Measurements from ENCODE around the gene SLC8A3.

SLC8A3 gene

DNA sequence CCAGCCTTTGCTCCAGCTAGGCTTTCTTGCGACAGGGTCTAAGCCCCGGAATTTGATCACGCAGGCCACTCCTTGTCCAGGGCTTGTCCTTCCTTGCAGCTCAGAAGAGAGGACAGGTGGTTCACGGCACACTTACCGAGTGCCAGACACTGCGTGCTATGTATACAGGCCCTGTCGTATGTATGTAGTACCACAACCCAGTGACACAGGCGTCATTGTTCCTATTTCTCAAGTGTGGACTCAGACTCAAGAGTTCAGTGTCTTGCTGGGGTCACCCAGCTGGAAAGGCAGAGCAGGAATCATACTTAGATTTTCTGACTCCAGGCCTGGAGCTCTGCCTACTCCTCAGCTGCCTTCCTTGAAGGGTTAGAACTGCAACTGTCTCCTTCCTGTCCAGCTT, 155.6 kb downstream of the SLC8A3 start:
- peaks cover 11% of the 10 kb centered on the region for H3K4me1 ChIP-seq (ENCODE audit: control insufficient read depth, low read depth, low read length)
- H3K27ac ChIP-seq (ENCODE audit: low read length): no peak overlapping the region
- no peak overlapping the region for H3K9ac ChIP-seq (ENCODE audit: low read length)
- H3K9me3 ChIP-seq (ENCODE audit: control insufficient read depth, low read depth, low read length): no peaks in the 10 kb centered on the region
- no peaks in the 10 kb centered on the region for H3K36me3 ChIP-seq (ENCODE audit: control insufficient read depth, low read depth, low read length)
- H3K4me3 ChIP-seq (ENCODE audit: low read length): no peak overlapping the region
- no peaks in the 10 kb centered on the region for H3K27me3 ChIP-seq (ENCODE audit: control insufficient read depth, insufficient read depth, low read length)

DNA sequence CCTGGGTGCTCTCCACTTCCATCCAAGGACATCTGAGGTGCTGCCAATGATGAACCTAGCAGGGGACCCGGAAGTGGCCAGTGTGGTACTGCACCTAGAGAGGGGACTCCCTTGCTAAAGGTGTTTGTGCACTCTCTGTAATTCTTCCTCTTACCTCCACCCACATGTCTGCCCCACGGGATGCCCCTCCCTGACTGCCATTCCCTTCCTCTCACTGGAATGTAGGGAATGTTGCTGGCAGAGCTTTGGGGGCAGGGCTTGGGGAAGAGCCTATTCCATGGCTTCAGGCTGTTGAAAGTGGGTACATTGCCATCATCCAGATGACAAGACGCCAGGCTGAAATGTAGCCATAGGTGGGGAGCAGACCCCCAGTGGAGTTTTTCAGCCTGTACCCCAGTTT, 156.3 kb downstream of the SLC8A3 start:
- H3K36me3 ChIP-seq (ENCODE audit: control insufficient read depth, low read depth, low read length): no peaks in the 10 kb centered on the region
- no peak overlapping the region for H3K27ac ChIP-seq (ENCODE audit: low read length)
- H3K4me3 ChIP-seq (ENCODE audit: low read length): no peak overlapping the region
- no peaks in the 10 kb centered on the region for H3K9me3 ChIP-seq (ENCODE audit: control insufficient read depth, low read depth, low read length)
- no peak overlapping the region for H3K9ac ChIP-seq (ENCODE audit: low read length)
- no peaks in the 10 kb centered on the region for H3K27me3 ChIP-seq (ENCODE audit: control insufficient read depth, insufficient read depth, low read length)
- H3K4me1 ChIP-seq (ENCODE audit: control insufficient read depth, low read depth, low read length): peaks cover 11% of the 10 kb centered on the region

DNA sequence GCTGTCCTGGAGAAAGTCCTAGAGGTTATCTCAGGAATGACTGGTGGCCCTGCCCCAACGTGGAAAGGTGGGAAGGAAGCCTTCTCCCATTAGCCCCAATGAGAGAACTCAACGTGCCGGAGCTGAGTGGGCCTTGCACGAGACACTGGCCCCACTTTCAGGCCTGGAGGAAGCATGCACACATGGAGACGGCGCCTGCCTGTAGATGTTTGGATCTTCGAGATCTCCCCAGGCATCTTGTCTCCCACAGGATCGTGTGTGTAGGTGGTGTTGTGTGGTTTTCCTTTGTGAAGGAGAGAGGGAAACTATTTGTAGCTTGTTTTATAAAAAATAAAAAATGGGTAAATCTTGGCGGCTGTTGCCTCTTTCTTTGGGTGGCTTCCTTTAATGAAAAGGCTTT, 156.7 kb downstream of the SLC8A3 start:
- Histone ChIP-seq H3K27ac (ENCODE audit: low read length) (no peak overlapping the region), H3K27me3 (ENCODE audit: control insufficient read depth, insufficient read depth, low read length) (no peaks in the 10 kb centered on the region), H3K4me1 (ENCODE audit: control insufficient read depth, low read depth, low read length) (peaks cover 11% of the 10 kb centered on the region), H3K9me3 (ENCODE audit: control insufficient read depth, low read depth, low read length) (no peaks in the 10 kb centered on the region), H3K36me3 (ENCODE audit: control insufficient read depth, low read depth, low read length) (no peaks in the 10 kb centered on the region), H3K4me3 (ENCODE audit: low read length) (no peak overlapping the region), H3K9ac (ENCODE audit: low read length) (no peak overlapping the region)

DNA sequence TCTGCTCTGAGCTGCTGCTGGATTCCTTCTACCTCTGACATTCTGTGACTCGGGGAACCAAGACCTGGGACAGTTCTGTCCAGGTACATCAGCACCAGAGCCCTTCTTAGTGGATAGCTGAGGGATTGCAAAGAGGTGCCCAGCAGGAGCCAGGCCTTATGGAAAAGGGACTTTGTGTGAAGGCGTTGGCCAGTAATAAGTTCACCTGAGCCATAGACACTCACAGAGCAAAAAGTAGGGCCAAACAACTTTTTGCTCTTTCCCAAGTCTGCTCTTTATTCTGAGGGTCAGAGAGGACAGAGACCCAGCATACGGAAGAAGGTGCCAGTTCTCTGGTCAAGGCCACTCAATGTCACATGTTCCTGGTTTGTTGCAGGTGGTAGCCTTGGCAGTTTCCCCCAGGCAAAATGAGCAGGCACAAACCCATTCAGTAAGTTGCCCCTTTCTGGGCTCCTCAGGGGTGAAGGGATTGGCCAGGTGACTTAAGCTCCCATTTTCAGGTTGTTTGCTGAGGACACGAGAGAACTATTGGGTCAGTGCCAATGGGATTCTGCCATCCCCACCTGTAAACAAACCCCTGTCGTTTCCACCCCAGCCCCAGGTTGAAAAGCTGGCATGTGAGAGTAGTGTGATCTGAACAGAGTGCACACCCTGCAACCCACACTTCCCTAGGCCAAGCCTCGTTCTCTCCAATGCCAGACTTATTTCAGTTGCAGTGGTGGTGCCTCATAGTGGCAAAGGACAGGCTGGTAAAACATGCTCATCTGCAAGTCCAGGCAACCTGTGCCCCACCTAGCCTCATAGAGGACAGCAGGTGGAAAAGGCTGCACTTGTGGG, 159.2 kb downstream of the SLC8A3 start:
- Histone ChIP-seq H3K27me3 (ENCODE audit: control insufficient read depth, insufficient read depth, low read length) (no peaks in the 10 kb centered on the region), H3K36me3 (ENCODE audit: control insufficient read depth, low read depth, low read length) (no peaks in the 10 kb centered on the region), H3K9ac (ENCODE audit: low read length) (no peak overlapping the region), H3K4me1 (ENCODE audit: control insufficient read depth, low read depth, low read length) (peaks cover 11% of the 10 kb centered on the region), H3K9me3 (ENCODE audit: control insufficient read depth, low read depth, low read length) (no peaks in the 10 kb centered on the region), H3K27ac (ENCODE audit: low read length) (no peak overlapping the region), H3K4me3 (ENCODE audit: low read length) (no peak overlapping the region)

DNA sequence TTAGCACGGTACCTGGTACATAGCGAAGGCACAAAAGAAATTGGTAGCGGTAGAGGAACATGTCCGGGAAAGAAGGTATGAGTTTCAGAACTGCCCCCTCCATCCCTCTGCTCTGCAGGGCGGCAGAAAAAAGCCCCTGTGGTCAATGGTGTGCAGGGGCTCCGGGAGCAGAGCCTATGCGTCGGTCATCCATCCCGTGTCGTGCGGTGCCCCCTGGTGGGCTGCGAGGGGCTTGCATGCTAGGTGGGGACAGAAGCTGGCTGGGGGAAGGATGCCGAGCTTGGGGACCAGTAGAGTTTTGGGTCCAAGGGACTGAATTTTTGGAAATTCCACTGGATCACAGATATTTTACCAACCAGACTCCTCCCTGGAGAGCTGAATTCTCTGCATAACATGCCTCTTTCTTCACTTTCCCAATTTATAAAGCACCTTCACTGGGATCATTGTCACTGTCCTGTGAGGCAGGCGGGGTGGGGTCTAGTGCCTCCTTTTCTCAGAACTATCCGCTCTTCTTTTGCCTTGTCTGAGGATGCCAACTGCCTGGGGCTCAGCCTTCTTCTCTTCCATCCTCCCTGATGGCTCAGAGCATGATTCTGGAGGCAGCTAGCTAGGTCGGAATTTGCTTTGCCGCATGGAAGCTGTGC, 160.8 kb downstream of the SLC8A3 start:
- H3K27ac ChIP-seq (ENCODE audit: low read length): no peak overlapping the region
- no peak overlapping the region for H3K9ac ChIP-seq (ENCODE audit: low read length)
- no peaks in the 10 kb centered on the region for H3K9me3 ChIP-seq (ENCODE audit: control insufficient read depth, low read depth, low read length)
- peaks cover 10% of the 10 kb centered on the region for H3K4me1 ChIP-seq (ENCODE audit: control insufficient read depth, low read depth, low read length)
- no peaks in the 10 kb centered on the region for H3K27me3 ChIP-seq (ENCODE audit: control insufficient read depth, insufficient read depth, low read length)
- no peak overlapping the region for H3K4me3 ChIP-seq (ENCODE audit: low read length)
- no peaks in the 10 kb centered on the region for H3K36me3 ChIP-seq (ENCODE audit: control insufficient read depth, low read depth, low read length)

DNA sequence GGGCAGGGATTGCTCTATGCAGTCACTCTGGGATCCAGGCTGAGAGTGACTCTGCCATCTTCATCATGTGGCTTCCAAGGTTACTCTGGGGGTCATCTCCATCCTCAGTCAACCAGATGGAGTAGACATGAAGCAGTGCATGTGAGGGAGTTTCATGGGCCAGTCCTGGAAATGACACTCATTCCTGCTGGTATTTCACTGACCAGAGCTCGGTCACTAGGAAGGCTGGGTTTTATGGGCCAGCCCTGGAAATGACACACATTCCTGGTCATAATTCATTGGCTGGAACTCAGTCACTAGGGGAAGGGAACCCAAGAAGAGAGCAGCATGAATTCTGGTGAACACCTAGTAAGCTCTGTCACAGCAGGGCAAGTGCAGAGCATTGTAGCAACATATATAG, 164.9 kb downstream of the SLC8A3 start:
- Histone ChIP-seq H3K4me1 (ENCODE audit: control insufficient read depth, low read depth, low read length) (no peaks in the 10 kb centered on the region), H3K4me3 (ENCODE audit: low read length) (no peak overlapping the region), H3K27me3 (ENCODE audit: control insufficient read depth, insufficient read depth, low read length) (no peaks in the 10 kb centered on the region), H3K9me3 (ENCODE audit: control insufficient read depth, low read depth, low read length) (no peaks in the 10 kb centered on the region), H3K9ac (ENCODE audit: low read length) (no peak overlapping the region), H3K27ac (ENCODE audit: low read length) (no peak overlapping the region), H3K36me3 (ENCODE audit: control insufficient read depth, low read depth, low read length) (no peaks in the 10 kb centered on the region)

- H3K9me3 ChIP-seq (ENCODE audit: control insufficient read depth, low read depth, low read length): no peaks in the 10 kb centered on the region
- no peak overlapping the region for H3K27ac ChIP-seq (ENCODE audit: low read length)
- H3K4me3 ChIP-seq (ENCODE audit: low read length): no peak overlapping the region
- H3K36me3 ChIP-seq (ENCODE audit: control insufficient read depth, low read depth, low read length): no peaks in the 10 kb centered on the region
- H3K9ac ChIP-seq (ENCODE audit: low read length): no peak overlapping the region
- H3K4me1 ChIP-seq (ENCODE audit: control insufficient read depth, low read depth, low read length): no peaks in the 10 kb centered on the region
- H3K27me3 ChIP-seq (ENCODE audit: control insufficient read depth, insufficient read depth, low read length): no peaks in the 10 kb centered on the region
Measured at GRCh38 chr14:70022771-70023445, 165.8 kb downstream of the SLC8A3 start.

DNA sequence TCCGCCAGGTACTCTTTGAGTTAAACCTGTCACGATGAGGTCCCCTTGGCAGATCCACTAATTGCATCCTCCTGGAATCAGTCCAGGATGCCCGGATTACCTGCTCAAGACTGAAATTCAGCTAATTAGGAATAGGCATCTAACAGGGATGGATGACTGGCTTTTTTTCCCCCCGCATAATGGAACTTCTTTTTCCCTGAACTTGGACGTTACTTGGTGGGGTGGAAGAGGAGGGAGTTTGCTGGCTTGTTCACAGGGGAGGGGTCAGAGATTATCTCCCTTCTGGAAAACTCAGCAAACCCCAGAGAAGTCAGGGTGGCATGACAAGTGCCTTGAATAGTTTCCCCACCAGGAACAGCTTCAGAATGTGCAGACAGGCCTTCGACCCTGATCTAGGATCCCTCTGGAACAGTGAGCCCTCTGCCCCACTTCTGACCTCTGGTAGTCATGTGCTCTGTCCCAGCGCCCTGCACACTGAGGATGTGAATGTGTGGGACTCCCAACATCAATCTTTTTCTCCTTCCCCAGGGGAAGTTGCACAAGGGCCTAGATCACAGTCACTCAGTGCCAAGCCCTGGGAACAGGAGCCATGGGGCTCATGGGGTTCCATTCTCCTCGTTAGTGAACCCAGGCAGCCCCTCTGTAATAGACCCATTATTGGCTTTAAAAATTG, 167.1 kb downstream of the SLC8A3 start:
- H3K27ac ChIP-seq (ENCODE audit: low read length): no peak overlapping the region
- H3K36me3 ChIP-seq (ENCODE audit: control insufficient read depth, low read depth, low read length): no peaks in the 10 kb centered on the region
- no peaks in the 10 kb centered on the region for H3K27me3 ChIP-seq (ENCODE audit: control insufficient read depth, insufficient read depth, low read length)
- H3K4me3 ChIP-seq (ENCODE audit: low read length): no peak overlapping the region
- H3K9me3 ChIP-seq (ENCODE audit: control insufficient read depth, low read depth, low read length): no peaks in the 10 kb centered on the region
- no peak overlapping the region for H3K9ac ChIP-seq (ENCODE audit: low read length)
- H3K4me1 ChIP-seq (ENCODE audit: control insufficient read depth, low read depth, low read length): no peaks in the 10 kb centered on the region

GRCh38 chr14:70020352-70021170, 168.2 kb downstream of the SLC8A3 start:
- H3K4me1 ChIP-seq (ENCODE audit: control insufficient read depth, low read depth, low read length): no peaks in the 10 kb centered on the region
- H3K36me3 ChIP-seq (ENCODE audit: control insufficient read depth, low read depth, low read length): no peaks in the 10 kb centered on the region
- no peak overlapping the region for H3K27ac ChIP-seq (ENCODE audit: low read length)
- no peaks in the 10 kb centered on the region for H3K27me3 ChIP-seq (ENCODE audit: control insufficient read depth, insufficient read depth, low read length)
- H3K9ac ChIP-seq (ENCODE audit: low read length): no peak overlapping the region
- H3K9me3 ChIP-seq (ENCODE audit: control insufficient read depth, low read depth, low read length): no peaks in the 10 kb centered on the region
- H3K4me3 ChIP-seq (ENCODE audit: low read length): no peak overlapping the region

DNA sequence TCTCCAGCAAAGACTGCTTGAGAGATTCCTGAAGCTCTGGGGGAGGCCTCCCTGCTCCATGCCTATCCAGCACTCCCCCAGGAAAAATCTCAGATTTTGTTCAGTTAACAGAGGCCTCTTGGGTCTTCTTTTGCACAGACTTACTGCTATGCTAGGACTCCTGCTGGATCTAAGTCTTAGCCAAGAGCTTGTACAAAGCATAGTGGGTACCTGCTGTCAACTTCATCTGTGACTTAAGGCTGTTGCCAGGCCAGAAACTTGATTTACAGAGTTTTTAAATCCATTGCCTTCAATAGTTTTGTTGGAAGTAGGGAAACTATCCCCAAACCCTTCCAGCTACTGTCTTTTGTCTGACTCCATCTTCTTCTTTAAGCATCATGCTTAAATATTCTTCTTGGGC, 169.1 kb downstream of the SLC8A3 start:
- no peaks in the 10 kb centered on the region for H3K9me3 ChIP-seq (ENCODE audit: control insufficient read depth, low read depth, low read length)
- H3K36me3 ChIP-seq (ENCODE audit: control insufficient read depth, low read depth, low read length): no peaks in the 10 kb centered on the region
- H3K27ac ChIP-seq (ENCODE audit: low read length): no peak overlapping the region
- no peak overlapping the region for H3K9ac ChIP-seq (ENCODE audit: low read length)
- no peak overlapping the region for H3K4me3 ChIP-seq (ENCODE audit: low read length)
- peaks cover 2% of the 10 kb centered on the region for H3K4me1 ChIP-seq (ENCODE audit: control insufficient read depth, low read depth, low read length)
- H3K27me3 ChIP-seq (ENCODE audit: control insufficient read depth, insufficient read depth, low read length): no peaks in the 10 kb centered on the region
